Natural killer cell (primary cell): Measurements from ENCODE around the gene SLC9A6. TPM values are rescaled to one million over a fixed set of nuclear protein-coding genes. Genes with fewer than 3 reads are reported as not detected.

Experiments
- ATAC-seq, 3 donors: fragments of 150-1000 bp in 2 of 3; fragments of 200-7000 bp in 1 of 3; cut with Tn5 transposase; 1 replicate in 1 of 3; 2 replicates in 2 of 3; pipeline ENCODE4 v1.10.0; 2021; ENCODE audit warnings: mild to moderate bottlenecking in 2 of 3, moderate library complexity in 2 of 3
- DNase-seq, 2 donors: peaks; one replicate each; pipeline versions ENCODE4 v3.0.0 to v3.0.0-alpha.2; 2013 to 2021; ENCODE audit warnings: mixed read lengths in 1 of 2
- H3K27ac ChIP-seq: one replicate; pipeline ENCODE4 v1.5.1; 2013; ENCODE audit warnings: mild to moderate bottlenecking, low read length
- H3K27me3 ChIP-seq: one replicate; pipeline ENCODE4 v1.6.1; 2013; ENCODE audit warnings: low read length; ENCODE audit not compliant: control insufficient read depth, insufficient read depth
- H3K36me3 ChIP-seq: one replicate; pipeline ENCODE4 v1.6.1; 2013; ENCODE audit warnings: low read length; ENCODE audit not compliant: control insufficient read depth, insufficient read depth
- H3K4me1 ChIP-seq: one replicate; pipeline ENCODE4 v1.6.1; 2013; ENCODE audit warnings: low read length; ENCODE audit not compliant: control insufficient read depth, insufficient read depth
- H3K4me3 ChIP-seq: one replicate; pipeline ENCODE4 v1.5.1; 2013; ENCODE audit warnings: low read length
- H3K9me3 ChIP-seq: one replicate; pipeline ENCODE4 v1.6.1; 2013; ENCODE audit warnings: low read length; ENCODE audit not compliant: control insufficient read depth, insufficient read depth
- H3K27ac Mint-ChIP-seq, 2 donors: one replicate each; pipeline ENCODE4 v1.8.0; 2022; ENCODE audit warnings: mild to moderate bottlenecking in 2 of 2, mixed read lengths in 2 of 2, moderate library complexity in 1 of 2
- H3K27me3 Mint-ChIP-seq, 2 donors: one replicate each; pipeline ENCODE4 v1.8.0; 2022; ENCODE audit warnings: low read depth in 2 of 2, mixed read lengths in 2 of 2
- H3K36me3 Mint-ChIP-seq: one replicate; pipeline ENCODE4 v1.8.0; 2022; ENCODE audit warnings: mixed read lengths
- H3K4me1 Mint-ChIP-seq, 2 donors: one replicate each; pipeline ENCODE4 v1.8.0; 2022; ENCODE audit warnings: mixed read lengths in 2 of 2
- H3K4me3 Mint-ChIP-seq: one replicate; pipeline ENCODE4 v1.8.0; 2022; ENCODE audit warnings: mild to moderate bottlenecking, moderate library complexity, mixed read lengths
- H3K9me3 Mint-ChIP-seq, 2 donors: one replicate each; pipeline ENCODE4 v1.8.0; 2022; ENCODE audit warnings: mixed read lengths in 2 of 2
- CTCF ChIP-seq: fragments of 200-600 bp; IDR thresholded peaks from one replicate; pipeline ENCODE4 v1.8.0; 2022; ENCODE audit warnings: antibody characterized with exemption
- WGBS: methylation state at CpG from one replicate; pipeline ENCODE4 v1.1.7; 2013; ENCODE audit warnings: missing lambda C conversion rate; ENCODE audit not compliant: insufficient coverage; 5-methylcytosine and 5-hydroxymethylcytosine counted together
- intact Hi-C: fragments of 100-400 bp; cut with micrococcal nuclease; formaldehyde crosslinking; loops from one replicate; pipeline ENCODE4 v1.14.2; 2022
- total RNA-seq, 4 donors: library from RNA; stranded (reverse); fragments of 120-200 nt in 1 of 4; gene quantifications; one replicate each; pipeline versions ENCODE4 v1.2.3 to v1.2.4, GENCODE V29; 2013 to 2022

SLC9A6 gene
- total RNA-seq, 3 donors from 2014 or later (not counting 1 experiment from before 2014, with no cell fraction given), result 17.1 to 24.0 (median 19.3) TPM

- Mint-ChIP-seq H3K9me3 (no peaks in the 10 kb centered on the region), H3K27me3 (no peaks in the 10 kb centered on the region), H3K27ac (no peak overlapping the region), H3K36me3 (no peaks in the 10 kb centered on the region), H3K4me1 (no peaks in the 10 kb centered on the region), H3K4me3 (no peak overlapping the region)
- no peak for ATAC-seq
- no peaks in the 10 kb centered on the region for H3K27me3 ChIP-seq
- H3K36me3 ChIP-seq, result peaks cover 12% of the 10 kb centered on the region
- no peak overlapping the region for H3K27ac ChIP-seq
- no peak overlapping the region for H3K4me3 ChIP-seq
- no peaks in the 10 kb centered on the region for H3K4me1 ChIP-seq
- WGBS, result 100% methylated on average over 2 of the region's 2 CpGs
- H3K9me3 ChIP-seq, result no peaks in the 10 kb centered on the region
- no peak for DNase-seq
- TF ChIP-seq CTCF, result no peak
- intact Hi-C loops, result no loop called here
Measured at GRCh38 chrX:136029766-136030165, 44.5 kb downstream of the SLC9A6 start.

- H3K27ac Mint-ChIP-seq, result no peak overlapping the region
Measured at GRCh38 chrX:136030303-136031191, 45.3 kb downstream of the SLC9A6 start.

GRCh38 chrX:136031626-136032025 lies 46.4 kb downstream of the SLC9A6 start:
- Mint-ChIP-seq H3K4me1 (no peaks in the 10 kb centered on the region), H3K9me3 (no peaks in the 10 kb centered on the region), H3K27ac (no peak overlapping the region), H3K4me3 (no peak overlapping the region), H3K36me3 (no peaks in the 10 kb centered on the region), H3K27me3 (no peaks in the 10 kb centered on the region)
- WGBS, result 88% methylated on average over 4 of the region's 5 CpGs
- DNase-seq (no peak), ATAC-seq (no peak)
- peaks cover 12% of the 10 kb centered on the region for H3K36me3 ChIP-seq
- no peaks in the 10 kb centered on the region for H3K4me1 ChIP-seq
- H3K9me3 ChIP-seq, result no peaks in the 10 kb centered on the region
- no peak for TF ChIP-seq CTCF
- intact Hi-C loops, result no loop called here
- H3K27ac ChIP-seq, result no peak overlapping the region
- no peak overlapping the region for H3K4me3 ChIP-seq
- H3K27me3 ChIP-seq, result no peaks in the 10 kb centered on the region

More at GRCh38 chrX:136030303-136031191, 45.3 kb downstream of the SLC9A6 start:
- Histone ChIP-seq H3K4me1 (no peaks in the 10 kb centered on the region), H3K27ac (no peak overlapping the region), H3K27me3 (no peaks in the 10 kb centered on the region), H3K36me3 (peaks cover 12% of the 10 kb centered on the region), H3K4me3 (no peak overlapping the region), H3K9me3 (no peaks in the 10 kb centered on the region)
- H3K27me3 Mint-ChIP-seq, result no peaks in the 10 kb centered on the region
- H3K36me3 Mint-ChIP-seq, result no peaks in the 10 kb centered on the region
- H3K4me1 Mint-ChIP-seq, result no peaks in the 10 kb centered on the region
- DNase-seq (no peak), ATAC-seq (no peak)
- 87% methylated on average over 8 of the region's 9 CpGs for WGBS
- no peak for TF ChIP-seq CTCF
- H3K9me3 Mint-ChIP-seq, result no peaks in the 10 kb centered on the region
- intact Hi-C loops, result no loop called here
- no peak overlapping the region for H3K4me3 Mint-ChIP-seq
